HEK293 (cell line): ENCODE results near the gene CDR2L.
A peak's percentile ranks its signal among the peaks of the same experiment; 100 is the strongest.

Experiments
- GLIS2 ChIP-seq: fragments of 450-650 bp; formaldehyde crosslinking; IDR thresholded peaks from 2 replicates; pipeline ENCODE4 v1.5.1; 2016; ENCODE audit warnings: missing biosample characterization, missing genetic modification characterization
- IKZF3 ChIP-seq: fragments of 450-650 bp; IDR thresholded peaks from 2 replicates; pipeline ENCODE4 v1.5.0; 2018; ENCODE audit warnings: missing biosample characterization, mild to moderate bottlenecking, missing genetic modification characterization, moderate library complexity
- KLF1 ChIP-seq: fragments of 450-650 bp; formaldehyde crosslinking; IDR thresholded peaks from 2 replicates; pipeline ENCODE4 v1.5.1; 2016; ENCODE audit warnings: missing biosample characterization, missing genetic modification characterization
- KLF16 ChIP-seq: fragments of 450-650 bp; formaldehyde crosslinking; IDR thresholded peaks from 2 replicates; pipeline ENCODE4 v1.5.1; 2017; ENCODE audit warnings: missing biosample characterization, missing genetic modification characterization
- KLF8 ChIP-seq: fragments of 450-650 bp; formaldehyde crosslinking; IDR thresholded peaks from 2 replicates; pipeline ENCODE4 v1.5.1; 2016; ENCODE audit warnings: missing biosample characterization, missing genetic modification characterization
- ZBTB7A ChIP-seq: fragments of 450-650 bp; formaldehyde crosslinking; IDR thresholded peaks from 2 replicates; pipeline ENCODE4 v1.5.1; 2016; ENCODE audit warnings: low read depth, missing biosample characterization, missing genetic modification characterization
- ZNF184 ChIP-seq: fragments of 450-650 bp; IDR thresholded peaks from 2 replicates; pipeline ENCODE4 v1.5.1; 2018; ENCODE audit warnings: missing biosample characterization, mild to moderate bottlenecking, missing genetic modification characterization
- ZNF280C ChIP-seq: fragments of 450-650 bp; formaldehyde crosslinking; IDR thresholded peaks from 2 replicates; pipeline ENCODE4 v1.5.1; 2016; ENCODE audit warnings: missing biosample characterization, missing genetic modification characterization
- ZNF302 ChIP-seq: fragments of 450-650 bp; formaldehyde crosslinking; IDR thresholded peaks from 2 replicates; pipeline ENCODE4 v1.5.1; 2016; ENCODE audit warnings: missing biosample characterization, missing genetic modification characterization, low read depth
- ZNF629 ChIP-seq: fragments of 450-650 bp; formaldehyde crosslinking; IDR thresholded peaks from 2 replicates; pipeline ENCODE4 v1.5.1; 2017; ENCODE audit warnings: missing biosample characterization, missing genetic modification characterization
- ZNF747 ChIP-seq: fragments of 450-650 bp; formaldehyde crosslinking; IDR thresholded peaks from 2 replicates; pipeline ENCODE4 v1.5.1; 2016; ENCODE audit warnings: missing biosample characterization, missing genetic modification characterization
- ZSCAN23 ChIP-seq: fragments of 450-650 bp; formaldehyde crosslinking; IDR thresholded peaks from 2 replicates; pipeline ENCODE4 v1.5.1; 2016; ENCODE audit warnings: missing biosample characterization, missing genetic modification characterization
- TF ChIP-seq, protein P1 (sequence below): fragments of 450-650 bp; formaldehyde crosslinking; IDR thresholded peaks from 2 replicates; pipeline ENCODE4 v1.5.1; 2016; ENCODE audit warnings: missing biosample characterization, missing genetic modification characterization
- TF ChIP-seq, protein P2 (sequence below): fragments of 450-650 bp; formaldehyde crosslinking; IDR thresholded peaks from 2 replicates; pipeline ENCODE4 v1.5.1; 2016; ENCODE audit warnings: missing biosample characterization, missing genetic modification characterization
- TF ChIP-seq, protein P3 (sequence below): fragments of 450-650 bp; formaldehyde crosslinking; IDR thresholded peaks from 2 replicates; pipeline ENCODE4 v1.5.1; 2016; ENCODE audit warnings: missing biosample characterization, missing genetic modification characterization, borderline replicate concordance
- TF ChIP-seq, protein P4 (sequence below): fragments of 450-650 bp; formaldehyde crosslinking; conservative IDR thresholded peaks from 2 replicates; pipeline ENCODE4 v1.5.1; 2016; ENCODE audit warnings: low read depth, missing biosample characterization, missing genetic modification characterization

Gene CDR2L

DNA sequence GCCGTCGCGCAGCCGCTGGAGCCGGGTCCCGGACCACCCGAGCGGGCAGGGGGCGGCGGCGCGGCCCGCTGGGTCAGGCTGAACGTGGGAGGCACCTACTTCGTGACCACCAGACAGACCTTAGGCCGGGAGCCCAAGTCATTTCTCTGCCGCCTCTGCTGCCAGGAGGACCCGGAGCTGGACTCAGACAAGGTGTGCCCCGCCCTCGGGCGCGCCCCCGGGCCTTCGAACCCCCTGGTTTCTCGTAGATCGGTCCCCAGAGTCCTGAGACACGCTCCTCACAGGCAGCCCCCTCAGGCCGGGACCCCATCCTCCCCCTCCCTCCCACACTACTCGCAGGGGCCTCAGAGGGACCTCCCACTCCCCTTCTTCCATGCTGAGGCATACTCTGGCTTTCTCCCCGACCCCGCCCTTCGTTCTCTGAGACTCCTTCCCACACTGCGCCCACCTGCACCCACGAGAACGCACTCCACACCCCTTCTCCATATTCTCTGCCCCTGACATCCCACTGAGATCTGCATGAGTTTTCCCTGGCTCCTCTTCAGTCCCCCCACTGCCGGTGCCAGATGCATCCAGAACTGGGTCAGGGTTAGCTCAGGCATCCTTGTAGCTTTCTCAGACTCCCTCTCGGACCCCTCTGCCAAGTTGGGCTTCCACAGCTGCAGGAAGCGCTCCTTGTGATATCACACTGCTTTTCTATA is 60.1 kb downstream of the CDR2L start (continued):
- TF ChIP-seq, protein P1, sequence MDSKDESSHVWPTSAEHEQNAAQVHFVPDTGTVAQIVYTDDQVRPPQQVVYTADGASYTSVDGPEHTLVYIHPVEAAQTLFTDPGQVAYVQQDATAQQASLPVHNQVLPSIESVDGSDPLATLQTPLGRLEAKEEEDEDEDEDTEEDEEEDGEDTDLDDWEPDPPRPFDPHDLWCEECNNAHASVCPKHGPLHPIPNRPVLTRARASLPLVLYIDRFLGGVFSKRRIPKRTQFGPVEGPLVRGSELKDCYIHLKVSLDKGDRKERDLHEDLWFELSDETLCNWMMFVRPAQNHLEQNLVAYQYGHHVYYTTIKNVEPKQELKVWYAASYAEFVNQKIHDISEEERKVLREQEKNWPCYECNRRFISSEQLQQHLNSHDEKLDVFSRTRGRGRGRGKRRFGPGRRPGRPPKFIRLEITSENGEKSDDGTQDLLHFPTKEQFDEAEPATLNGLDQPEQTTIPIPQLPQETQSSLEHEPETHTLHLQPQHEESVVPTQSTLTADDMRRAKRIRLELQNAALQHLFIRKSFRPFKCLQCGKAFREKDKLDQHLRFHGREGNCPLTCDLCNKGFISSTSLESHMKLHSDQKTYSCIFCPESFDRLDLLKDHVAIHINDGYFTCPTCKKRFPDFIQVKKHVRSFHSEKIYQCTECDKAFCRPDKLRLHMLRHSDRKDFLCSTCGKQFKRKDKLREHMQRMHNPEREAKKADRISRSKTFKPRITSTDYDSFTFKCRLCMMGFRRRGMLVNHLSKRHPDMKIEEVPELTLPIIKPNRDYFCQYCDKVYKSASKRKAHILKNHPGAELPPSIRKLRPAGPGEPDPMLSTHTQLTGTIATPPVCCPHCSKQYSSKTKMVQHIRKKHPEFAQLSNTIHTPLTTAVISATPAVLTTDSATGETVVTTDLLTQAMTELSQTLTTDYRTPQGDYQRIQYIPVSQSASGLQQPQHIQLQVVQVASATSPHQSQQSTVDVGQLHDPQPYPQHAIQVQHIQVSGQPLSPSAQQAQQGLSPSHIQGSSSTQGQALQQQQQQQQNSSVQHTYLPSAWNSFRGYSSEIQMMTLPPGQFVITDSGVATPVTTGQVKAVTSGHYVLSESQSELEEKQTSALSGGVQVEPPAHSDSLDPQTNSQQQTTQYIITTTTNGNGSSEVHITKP (tag by site-specific recombination), result 0 out of 2 replicates have a peak, but pooled peaks have one; percentile 16
- TF ChIP-seq ZSCAN23 (tag by site-specific recombination), result no peak
- no peak for TF ChIP-seq ZNF184 (tag by site-specific recombination)
- no peak for TF ChIP-seq ZNF629 (tag by site-specific recombination)
- no peak for TF ChIP-seq ZNF280C (tag by site-specific recombination)
- TF ChIP-seq, protein P2, sequence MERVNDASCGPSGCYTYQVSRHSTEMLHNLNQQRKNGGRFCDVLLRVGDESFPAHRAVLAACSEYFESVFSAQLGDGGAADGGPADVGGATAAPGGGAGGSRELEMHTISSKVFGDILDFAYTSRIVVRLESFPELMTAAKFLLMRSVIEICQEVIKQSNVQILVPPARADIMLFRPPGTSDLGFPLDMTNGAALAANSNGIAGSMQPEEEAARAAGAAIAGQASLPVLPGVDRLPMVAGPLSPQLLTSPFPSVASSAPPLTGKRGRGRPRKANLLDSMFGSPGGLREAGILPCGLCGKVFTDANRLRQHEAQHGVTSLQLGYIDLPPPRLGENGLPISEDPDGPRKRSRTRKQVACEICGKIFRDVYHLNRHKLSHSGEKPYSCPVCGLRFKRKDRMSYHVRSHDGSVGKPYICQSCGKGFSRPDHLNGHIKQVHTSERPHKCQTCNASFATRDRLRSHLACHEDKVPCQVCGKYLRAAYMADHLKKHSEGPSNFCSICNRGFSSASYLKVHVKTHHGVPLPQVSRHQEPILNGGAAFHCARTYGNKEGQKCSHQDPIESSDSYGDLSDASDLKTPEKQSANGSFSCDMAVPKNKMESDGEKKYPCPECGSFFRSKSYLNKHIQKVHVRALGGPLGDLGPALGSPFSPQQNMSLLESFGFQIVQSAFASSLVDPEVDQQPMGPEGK (tag by site-specific recombination), result peak; percentile 62
- no peak for TF ChIP-seq ZNF302 (tag by site-specific recombination)
- TF ChIP-seq KLF16, result 0 out of 2 replicates have a peak, but pooled peaks have one; percentile 42
- no peak; the same call in 1 of the 2 replicates for TF ChIP-seq GLIS2 (tag by site-specific recombination)
- 0 out of 2 replicates have a peak, but pooled peaks have one; percentile 11 for TF ChIP-seq KLF8 (tag by site-specific recombination)
- TF ChIP-seq, protein P3, sequence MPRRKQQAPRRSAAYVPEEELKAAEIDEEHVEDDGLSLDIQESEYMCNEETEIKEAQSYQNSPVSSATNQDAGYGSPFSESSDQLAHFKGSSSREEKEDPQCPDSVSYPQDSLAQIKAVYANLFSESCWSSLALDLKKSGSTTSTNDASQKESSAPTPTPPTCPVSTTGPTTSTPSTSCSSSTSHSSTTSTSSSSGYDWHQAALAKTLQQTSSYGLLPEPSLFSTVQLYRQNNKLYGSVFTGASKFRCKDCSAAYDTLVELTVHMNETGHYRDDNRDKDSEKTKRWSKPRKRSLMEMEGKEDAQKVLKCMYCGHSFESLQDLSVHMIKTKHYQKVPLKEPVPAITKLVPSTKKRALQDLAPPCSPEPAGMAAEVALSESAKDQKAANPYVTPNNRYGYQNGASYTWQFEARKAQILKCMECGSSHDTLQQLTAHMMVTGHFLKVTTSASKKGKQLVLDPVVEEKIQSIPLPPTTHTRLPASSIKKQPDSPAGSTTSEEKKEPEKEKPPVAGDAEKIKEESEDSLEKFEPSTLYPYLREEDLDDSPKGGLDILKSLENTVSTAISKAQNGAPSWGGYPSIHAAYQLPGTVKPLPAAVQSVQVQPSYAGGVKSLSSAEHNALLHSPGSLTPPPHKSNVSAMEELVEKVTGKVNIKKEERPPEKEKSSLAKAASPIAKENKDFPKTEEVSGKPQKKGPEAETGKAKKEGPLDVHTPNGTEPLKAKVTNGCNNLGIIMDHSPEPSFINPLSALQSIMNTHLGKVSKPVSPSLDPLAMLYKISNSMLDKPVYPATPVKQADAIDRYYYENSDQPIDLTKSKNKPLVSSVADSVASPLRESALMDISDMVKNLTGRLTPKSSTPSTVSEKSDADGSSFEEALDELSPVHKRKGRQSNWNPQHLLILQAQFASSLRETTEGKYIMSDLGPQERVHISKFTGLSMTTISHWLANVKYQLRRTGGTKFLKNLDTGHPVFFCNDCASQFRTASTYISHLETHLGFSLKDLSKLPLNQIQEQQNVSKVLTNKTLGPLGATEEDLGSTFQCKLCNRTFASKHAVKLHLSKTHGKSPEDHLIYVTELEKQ, result no peak
- 0 out of 2 replicates have a peak, but pooled peaks have one; percentile 54 for TF ChIP-seq ZBTB7A (tag by site-specific recombination)
- no peak for TF ChIP-seq IKZF3 (tag by site-specific recombination)
- TF ChIP-seq KLF1 (tag by site-specific recombination), result peak; percentile 65
- no peak for TF ChIP-seq ZNF747 (tag by site-specific recombination)
- TF ChIP-seq, protein P4, sequence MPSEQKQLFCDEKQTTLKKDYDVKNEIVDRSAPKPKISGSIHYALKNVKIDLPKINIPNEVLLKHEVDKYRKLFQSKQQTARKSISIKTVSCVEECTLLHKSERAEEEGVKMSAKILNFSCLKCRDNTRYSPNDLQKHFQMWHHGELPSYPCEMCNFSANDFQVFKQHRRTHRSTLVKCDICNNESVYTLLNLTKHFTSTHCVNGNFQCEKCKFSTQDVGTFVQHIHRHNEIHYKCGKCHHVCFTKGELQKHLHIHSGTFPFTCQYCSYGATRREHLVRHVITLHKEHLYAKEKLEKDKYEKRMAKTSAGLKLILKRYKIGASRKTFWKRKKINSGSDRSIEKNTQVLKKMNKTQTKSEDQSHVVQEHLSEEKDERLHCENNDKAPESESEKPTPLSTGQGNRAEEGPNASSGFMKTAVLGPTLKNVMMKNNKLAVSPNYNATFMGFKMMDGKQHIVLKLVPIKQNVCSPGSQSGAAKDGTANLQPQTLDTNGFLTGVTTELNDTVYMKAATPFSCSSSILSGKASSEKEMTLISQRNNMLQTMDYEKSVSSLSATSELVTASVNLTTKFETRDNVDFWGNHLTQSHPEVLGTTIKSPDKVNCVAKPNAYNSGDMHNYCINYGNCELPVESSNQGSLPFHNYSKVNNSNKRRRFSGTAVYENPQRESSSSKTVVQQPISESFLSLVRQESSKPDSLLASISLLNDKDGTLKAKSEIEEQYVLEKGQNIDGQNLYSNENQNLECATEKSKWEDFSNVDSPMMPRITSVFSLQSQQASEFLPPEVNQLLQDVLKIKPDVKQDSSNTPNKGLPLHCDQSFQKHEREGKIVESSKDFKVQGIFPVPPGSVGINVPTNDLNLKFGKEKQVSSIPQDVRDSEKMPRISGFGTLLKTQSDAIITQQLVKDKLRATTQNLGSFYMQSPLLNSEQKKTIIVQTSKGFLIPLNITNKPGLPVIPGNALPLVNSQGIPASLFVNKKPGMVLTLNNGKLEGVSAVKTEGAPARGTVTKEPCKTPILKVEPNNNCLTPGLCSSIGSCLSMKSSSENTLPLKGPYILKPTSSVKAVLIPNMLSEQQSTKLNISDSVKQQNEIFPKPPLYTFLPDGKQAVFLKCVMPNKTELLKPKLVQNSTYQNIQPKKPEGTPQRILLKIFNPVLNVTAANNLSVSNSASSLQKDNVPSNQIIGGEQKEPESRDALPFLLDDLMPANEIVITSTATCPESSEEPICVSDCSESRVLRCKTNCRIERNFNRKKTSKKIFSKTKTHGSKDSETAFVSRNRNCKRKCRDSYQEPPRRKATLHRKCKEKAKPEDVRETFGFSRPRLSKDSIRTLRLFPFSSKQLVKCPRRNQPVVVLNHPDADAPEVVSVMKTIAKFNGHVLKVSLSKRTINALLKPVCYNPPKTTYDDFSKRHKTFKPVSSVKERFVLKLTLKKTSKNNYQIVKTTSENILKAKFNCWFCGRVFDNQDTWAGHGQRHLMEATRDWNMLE, result no peak
